GM12872 (cell line): ENCODE data around the gene GPR12.
A peak's percentile ranks its signal among the peaks of the same experiment; 100 is the strongest.

Source experiments
- CTCF ChIP-seq: IDR thresholded peaks from 3 replicates; pipeline ENCODE4 v1.5.1; 2011; ENCODE audit warnings: low read depth, mild to moderate bottlenecking, low read length, moderate library complexity; ENCODE audit not compliant: insufficient read depth

The GPR12 gene

GRCh38 chr13:26710166-26710565, 50.4 kb downstream of the GPR12 start:
- TF ChIP-seq CTCF = no peak

GRCh38 chr13:26709461-26709860, 51.1 kb downstream of the GPR12 start:
- TF ChIP-seq CTCF = no peak

- TF ChIP-seq CTCF = no peak
These were observed 52.6 kb downstream of the GPR12 start for GRCh38 chr13:26708007-26708297.

GRCh38 chr13:26707122-26708006, 53.2 kb downstream of the GPR12 start:
- peak; percentile 74 for TF ChIP-seq CTCF

- no peak; the same call in 2 of the 3 replicates for TF ChIP-seq CTCF
These were observed 54.2 kb downstream of the GPR12 start for GRCh38 chr13:26706381-26706780.

GRCh38 chr13:26705536-26705935, 55.0 kb downstream of the GPR12 start:
- TF ChIP-seq CTCF = no peak
